ENCODE data around the gene KAT2B.
A peak's percentile ranks its signal among the peaks of the same experiment; 100 is the strongest.

Gene KAT2B

DNA sequence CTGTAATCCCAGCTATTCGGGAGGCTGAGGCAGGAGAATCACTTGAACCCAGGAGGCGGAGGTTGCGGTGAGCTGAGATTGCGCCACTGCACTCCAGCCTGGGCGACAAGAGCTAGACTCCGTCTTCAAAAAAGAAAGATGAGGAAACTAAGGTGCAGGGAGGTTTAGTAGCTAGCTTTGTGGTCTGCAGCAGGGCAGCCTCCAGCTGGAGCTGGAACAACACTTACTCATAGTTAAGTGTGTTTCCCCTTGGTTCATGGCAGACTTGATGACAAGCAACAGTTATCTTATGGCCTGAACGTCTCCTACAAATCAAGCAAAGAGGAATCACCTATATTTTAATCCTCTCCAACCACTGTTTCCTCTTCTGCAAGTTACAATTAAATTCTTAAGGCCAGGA, 12.6 kb downstream of the KAT2B start:
- TF ChIP-seq, protein P1, sequence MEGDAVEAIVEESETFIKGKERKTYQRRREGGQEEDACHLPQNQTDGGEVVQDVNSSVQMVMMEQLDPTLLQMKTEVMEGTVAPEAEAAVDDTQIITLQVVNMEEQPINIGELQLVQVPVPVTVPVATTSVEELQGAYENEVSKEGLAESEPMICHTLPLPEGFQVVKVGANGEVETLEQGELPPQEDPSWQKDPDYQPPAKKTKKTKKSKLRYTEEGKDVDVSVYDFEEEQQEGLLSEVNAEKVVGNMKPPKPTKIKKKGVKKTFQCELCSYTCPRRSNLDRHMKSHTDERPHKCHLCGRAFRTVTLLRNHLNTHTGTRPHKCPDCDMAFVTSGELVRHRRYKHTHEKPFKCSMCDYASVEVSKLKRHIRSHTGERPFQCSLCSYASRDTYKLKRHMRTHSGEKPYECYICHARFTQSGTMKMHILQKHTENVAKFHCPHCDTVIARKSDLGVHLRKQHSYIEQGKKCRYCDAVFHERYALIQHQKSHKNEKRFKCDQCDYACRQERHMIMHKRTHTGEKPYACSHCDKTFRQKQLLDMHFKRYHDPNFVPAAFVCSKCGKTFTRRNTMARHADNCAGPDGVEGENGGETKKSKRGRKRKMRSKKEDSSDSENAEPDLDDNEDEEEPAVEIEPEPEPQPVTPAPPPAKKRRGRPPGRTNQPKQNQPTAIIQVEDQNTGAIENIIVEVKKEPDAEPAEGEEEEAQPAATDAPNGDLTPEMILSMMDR (conservative IDR thresholded peaks at IDR 0.05), result no peak
- H3K27ac ChIP-seq, result no peak overlapping the region

DNA sequence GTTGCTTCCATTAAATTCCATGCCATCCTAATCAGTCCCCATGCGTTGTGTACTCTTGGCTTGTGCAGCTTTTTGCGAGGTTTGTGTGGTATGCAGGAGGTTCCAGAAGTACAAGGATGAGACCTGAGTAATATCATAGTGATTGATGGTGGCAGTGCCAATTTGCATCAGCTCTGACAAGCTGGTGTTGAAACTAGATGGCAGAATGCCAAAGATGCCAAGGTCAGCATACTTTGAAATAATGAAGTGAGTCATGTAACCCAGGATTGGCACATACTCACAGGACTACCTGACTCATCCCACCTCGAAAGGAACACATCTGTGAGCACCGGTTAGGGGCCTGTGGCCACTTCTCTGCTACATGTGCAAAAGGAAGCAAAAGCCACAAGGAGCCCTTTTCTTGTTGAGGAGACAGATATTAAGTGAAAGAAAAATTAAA, 14.3 kb downstream of the KAT2B start:
- TF ChIP-seq, protein P1 (conservative IDR thresholded peaks at IDR 0.05), result no peak
- H3K27ac ChIP-seq, result peak overlapping the region; percentile 86

DNA sequence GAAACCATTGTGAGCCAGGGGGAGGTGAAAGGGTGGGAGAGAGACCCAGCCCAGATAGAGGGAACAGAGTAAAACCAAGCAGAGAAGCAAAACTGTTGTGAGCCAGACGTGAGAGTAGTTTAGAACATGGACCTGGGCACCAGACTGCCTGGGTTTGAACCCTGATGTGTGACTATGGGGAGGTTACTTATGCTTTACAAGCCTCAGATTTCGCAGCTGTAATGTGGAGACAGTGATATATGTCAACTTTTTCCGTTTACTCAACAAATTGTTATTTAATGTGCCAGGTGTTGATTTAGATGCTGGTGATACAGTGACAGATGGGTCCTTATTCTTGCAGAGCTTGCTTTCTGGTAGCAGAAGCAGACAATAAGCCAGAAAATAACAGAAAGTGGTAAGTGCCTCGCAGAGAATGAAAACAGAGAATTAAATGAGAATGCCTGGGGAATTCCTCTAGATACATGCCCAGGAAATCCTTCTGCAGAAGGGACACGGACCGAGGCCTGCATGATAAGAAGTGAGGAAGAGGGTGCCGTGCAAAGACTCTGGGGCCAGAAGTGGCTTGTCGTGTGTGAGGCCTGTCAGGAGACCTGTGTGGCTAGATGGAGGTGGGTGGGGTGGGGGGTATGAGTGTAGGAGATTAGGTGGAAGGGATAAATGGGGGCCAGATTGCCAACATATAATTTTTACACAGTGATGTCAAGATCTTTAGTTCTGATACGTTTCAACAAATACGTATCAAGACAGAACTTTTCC, 15.0 kb downstream of the KAT2B start:
- TF ChIP-seq, protein P1 (conservative IDR thresholded peaks at IDR 0.05), result no peak
- peak overlapping the region; percentile 86 for H3K27ac ChIP-seq

DNA sequence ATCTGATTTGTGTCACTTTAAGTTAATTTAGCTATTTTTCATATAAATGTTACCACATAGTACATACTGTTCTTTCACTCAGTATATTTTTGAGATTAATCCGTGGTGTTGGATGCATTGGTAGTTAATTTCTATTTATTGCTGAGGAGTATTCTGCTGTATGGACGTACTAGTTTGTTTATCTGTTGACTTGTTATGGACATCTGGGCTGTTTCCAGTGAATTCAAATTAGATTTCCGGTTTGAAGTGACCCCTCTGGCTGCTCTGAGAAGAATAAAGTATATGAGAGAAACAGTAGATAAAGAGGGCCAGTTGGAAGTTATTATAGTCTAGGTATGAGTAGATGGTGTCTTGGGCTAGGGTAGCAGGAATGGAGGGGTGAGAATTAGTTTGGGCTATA, 15.6 kb downstream of the KAT2B start:
- peak overlapping the region; percentile 86 for H3K27ac ChIP-seq
- TF ChIP-seq, protein P1 (conservative IDR thresholded peaks at IDR 0.05), result no peak

DNA sequence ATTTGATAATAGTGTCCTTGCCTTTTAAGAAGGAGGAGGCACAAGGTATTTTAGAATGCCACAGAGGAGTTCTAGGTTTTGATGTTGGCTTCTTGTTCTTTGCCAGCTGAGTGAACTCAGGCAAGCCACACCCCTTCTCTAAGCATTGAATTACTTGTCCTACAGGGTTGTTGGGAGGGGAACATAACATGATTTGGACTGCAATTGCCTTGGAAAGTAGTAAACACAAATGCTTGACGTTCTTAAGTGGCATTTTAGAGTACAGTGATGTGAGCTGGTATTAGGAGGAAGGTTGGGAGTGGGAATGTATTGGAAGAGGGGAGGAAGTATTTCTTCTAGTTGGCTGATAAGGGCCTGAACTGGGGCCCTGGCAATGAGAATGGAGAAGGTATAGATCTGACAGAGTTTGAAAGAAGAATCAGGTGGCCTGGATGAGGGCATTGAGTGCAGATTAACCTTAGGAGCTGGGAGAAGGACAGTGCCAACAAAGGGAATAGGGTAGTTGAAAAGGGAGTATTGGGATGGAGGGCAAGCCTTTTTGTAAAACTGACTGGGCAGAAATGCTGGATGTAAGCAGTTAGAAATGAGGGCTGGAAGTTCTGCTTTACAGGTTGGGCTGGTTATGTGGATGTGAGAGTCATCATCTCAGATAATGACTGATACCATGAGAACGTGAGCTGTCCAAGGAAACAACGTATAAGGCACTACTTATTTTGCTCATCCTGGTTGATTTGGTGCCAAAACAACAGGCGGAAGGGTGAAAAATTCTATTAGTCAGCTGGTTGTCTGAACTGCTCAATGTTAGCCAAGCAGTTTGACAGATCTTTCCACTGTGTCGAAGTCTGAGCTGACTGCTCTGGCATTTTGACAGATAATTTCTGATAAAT, 16.7 kb downstream of the KAT2B start:
- H3K27ac ChIP-seq, result peak overlapping the region; percentile 86

DNA sequence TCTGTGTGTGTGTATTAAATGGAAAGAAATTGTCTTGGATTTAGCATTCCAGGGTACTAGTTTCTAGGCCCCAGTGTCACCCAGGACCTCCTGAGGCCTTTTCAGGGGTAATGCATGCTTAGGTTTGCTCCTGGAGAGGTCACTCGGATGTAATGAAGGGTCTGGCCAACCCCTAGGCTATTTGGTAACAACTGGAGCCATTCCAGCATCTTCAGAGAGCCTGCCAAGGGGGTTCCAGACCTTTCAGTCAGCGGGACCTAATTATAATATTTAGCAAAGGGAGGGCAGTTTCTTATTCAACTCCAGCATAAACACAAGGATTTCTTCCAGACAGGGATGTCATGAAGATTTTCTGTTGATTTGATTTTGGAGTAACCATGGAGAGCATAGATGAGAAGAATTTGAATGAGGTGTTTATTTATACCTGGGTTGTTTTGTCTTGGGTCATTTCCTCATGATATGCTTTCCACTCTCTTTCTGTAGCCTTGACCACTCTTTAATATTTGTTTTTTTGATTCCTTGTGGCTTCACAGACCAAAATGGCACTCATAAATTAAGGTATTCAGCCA, 17.4 kb downstream of the KAT2B start:
- H3K27ac ChIP-seq, result peak overlapping the region; percentile 86
- TF ChIP-seq, protein P1 (conservative IDR thresholded peaks at IDR 0.05), result no peak

More for the DNA sequence above, 16.7 kb downstream of the KAT2B start:
- TF ChIP-seq, protein P1 (conservative IDR thresholded peaks at IDR 0.05), result no peak

DNA sequence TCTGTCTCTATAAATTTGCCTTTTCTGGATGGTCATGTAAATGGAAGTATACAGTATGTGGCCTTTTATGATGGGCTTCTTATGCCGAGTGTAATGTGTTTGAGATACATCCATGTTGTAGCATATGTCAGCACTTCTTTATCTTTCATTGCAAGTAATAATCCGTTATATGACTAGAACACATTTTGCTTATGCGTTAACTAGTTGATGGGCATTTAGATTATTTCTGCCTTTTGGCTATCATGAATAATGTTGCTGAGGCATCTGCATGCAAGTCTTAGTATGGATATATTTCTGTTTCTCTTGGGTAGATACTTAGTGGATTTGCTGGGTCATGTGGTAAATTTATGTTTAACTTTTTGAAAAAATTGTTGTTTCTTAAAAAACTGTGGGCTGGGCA, 19.7 kb downstream of the KAT2B start:
- no peak overlapping the region for H3K27ac ChIP-seq
- TF ChIP-seq, protein P1 (conservative IDR thresholded peaks at IDR 0.05), result no peak

Measured in VCaP (cell line).